Right cardiac atrium (tissue), 5 donors: Measurements from ENCODE around the gene LRP1. TPM values are rescaled to one million over a fixed set of nuclear protein-coding genes. Genes with fewer than 3 reads are reported as not detected.

Experiments used
- ATAC-seq, 2 donors: fragments of 200-7000 bp; cut with Tn5 transposase; one replicate each; pipeline versions ENCODE4 v1.8.0 to v1.9.1; 2020; ENCODE audit warnings: moderate library complexity in 2 of 2, mild to moderate bottlenecking in 1 of 2
- DNase-seq, 3 donors: peaks; one replicate each; pipeline ENCODE4 v3.0.0-alpha.2; 2020
- H3K27ac ChIP-seq: one replicate; pipeline ENCODE4 v1.5.1; 2013; ENCODE audit warnings: mild to moderate bottlenecking, low read length, control low read depth, moderate library complexity
- H3K27me3 ChIP-seq: one replicate; pipeline ENCODE4 v1.6.1; 2013; ENCODE audit not compliant: control insufficient read depth, insufficient read depth
- H3K4me1 ChIP-seq: one replicate; pipeline ENCODE4 v1.6.1; 2013; ENCODE audit warnings: low read length; ENCODE audit not compliant: control insufficient read depth, insufficient read depth
- H3K4me3 ChIP-seq: one replicate; pipeline ENCODE4 v1.5.1; 2013; ENCODE audit warnings: low read length, control low read depth
- H3K9me3 ChIP-seq: one replicate; pipeline ENCODE4 v1.6.1; 2013; ENCODE audit warnings: low read length; ENCODE audit not compliant: control insufficient read depth
- WGBS: extraction: QIAGEN DNeasy Blood & Tissue Kit; methylation state at CpG from one replicate; pipeline ENCODE4 v1.1.7; 2013; 5-methylcytosine and 5-hydroxymethylcytosine counted together
- intact Hi-C, 4 donors: fragments of 100-400 bp; cut with DNase I; formaldehyde crosslinking; loops; one replicate each; pipeline versions ENCODE4 v1.11.0 to v1.14.0; 2022 to 2023
- polyA plus RNA-seq: library from polyadenylated mRNA; stranded (reverse); fragments of 200-250 nt; gene quantifications from one replicate; pipeline ENCODE4 v1.2.3, GENCODE V29; 2013
- total RNA-seq, 4 donors: library from RNA; stranded (reverse); fragmentation: NEBNext Ultra II Directional; extraction: Animal tissue kit (Norgen Biotek cat#: 25700); gene quantifications; one replicate each; pipeline ENCODE4 v1.2.1, GENCODE V29; 2021
- donor health status: healthy with polysubstance abuse.
- donor health status: DM: no; HTN: yes; CAD: no.
- donor health status: DM: no; HTN: no; CAD: no.
- donor health status: DM: no; HTN: yes; CAD: no; lungs with severe emphysema.
- donor health status: DM: yes; HTN: yes; CAD: no.

Gene LRP1
- total and polyA plus RNA-seq, 5 donors: 55.0 to 181 (median 140) TPM

- WGBS: 92% methylated on average over 12 of the region's 12 CpGs
- ATAC-seq (no peak), DNase-seq (peak in 1 of 3 donors; percentile 32)
- peaks cover 6% of the 10 kb centered on the region for H3K4me1 ChIP-seq
- H3K27me3 ChIP-seq: no peaks in the 10 kb centered on the region
- no peak overlapping the region for H3K27ac ChIP-seq
- intact Hi-C loops: no loop called here
- H3K9me3 ChIP-seq: no peaks in the 10 kb centered on the region
- no peak overlapping the region for H3K4me3 ChIP-seq
Observed at GRCh38 chr12:57104292-57104910, 23.9 kb upstream of the LRP1 start.

- H3K27ac ChIP-seq: no peak overlapping the region
- H3K27me3 ChIP-seq: no peaks in the 10 kb centered on the region
- DNase-seq (peak in 2 of 3 donors; percentile 35 to 44), ATAC-seq (no peak)
- no peaks in the 10 kb centered on the region for H3K9me3 ChIP-seq
- WGBS: 93% methylated on average over 14 of the region's 14 CpGs
- peaks cover 8% of the 10 kb centered on the region for H3K4me1 ChIP-seq
- no peak overlapping the region for H3K4me3 ChIP-seq
- intact Hi-C loops: no loop called here
Observed at GRCh38 chr12:57105011-57105753, 23.1 kb upstream of the LRP1 start.

GRCh38 chr12:57106021-57106708 lies 22.1 kb upstream of the LRP1 start:
- intact Hi-C loops: no loop called here
- Histone ChIP-seq H3K4me3 (no peak overlapping the region), H3K27ac (no peak overlapping the region), H3K27me3 (no peaks in the 10 kb centered on the region), H3K4me1 (peaks cover 8% of the 10 kb centered on the region), H3K9me3 (no peaks in the 10 kb centered on the region)
- no peak for ATAC-seq
- 72% methylated on average over 9 of the region's 9 CpGs for WGBS
- peak in 2 of 3 donors; percentile 57 to 61 for DNase-seq

GRCh38 chr12:57107456-57108155 lies 20.7 kb upstream of the LRP1 start:
- peaks cover 8% of the 10 kb centered on the region for H3K4me1 ChIP-seq
- H3K9me3 ChIP-seq: no peaks in the 10 kb centered on the region
- no peak overlapping the region for H3K27ac ChIP-seq
- no peaks in the 10 kb centered on the region for H3K27me3 ChIP-seq
- no peak overlapping the region for H3K4me3 ChIP-seq
- DNase-seq: peak in 2 of 3 donors; percentile 52 to 56
- 47% methylated on average over 7 of the region's 7 CpGs for WGBS
- ATAC-seq: no peak
- intact Hi-C loops: no loop called here

- H3K4me3 ChIP-seq: peak overlapping the region; percentile 56
- WGBS: 54% methylated on average over 7 of the region's 7 CpGs
- peaks cover 8% of the 10 kb centered on the region for H3K4me1 ChIP-seq
- ATAC-seq (no peak), DNase-seq (no peak)
- intact Hi-C loops: loop anchor here in 1 of 4 donors (10.0 kb wide), 1 partner anchor 95 kb away; the partner anchor contains the start of gene TAC3
- no peaks in the 10 kb centered on the region for H3K9me3 ChIP-seq
- H3K27ac ChIP-seq: peak overlapping the region; percentile 100
- no peaks in the 10 kb centered on the region for H3K27me3 ChIP-seq
Observed at GRCh38 chr12:57109207-57110103, 18.8 kb upstream of the LRP1 start.

- peak; percentile 42 to 53 for ATAC-seq
- intact Hi-C loops: loop anchor here in 1 of 4 donors (10.0 kb wide), 1 partner anchor 96 kb away; the partner anchor contains the start of gene TAC3
- Histone ChIP-seq H3K4me1 (peaks cover 8% of the 10 kb centered on the region), H3K27ac (peak overlapping the region; percentile 100), H3K9me3 (no peaks in the 10 kb centered on the region), H3K4me3 (peak overlapping the region; percentile 56), H3K27me3 (no peaks in the 10 kb centered on the region)
- peak; percentile 73 to 94 (median 90) for DNase-seq
- WGBS: 3% methylated on average over 28 of the region's 28 CpGs
Observed at GRCh38 chr12:57110104-57111030, 17.9 kb upstream of the LRP1 start.

GRCh38 chr12:57111031-57111734 lies 17.1 kb upstream of the LRP1 start, which contains the start of gene STAT6:
STAT6 (minus strand) TSS chr12:57111362; CDS start chr12:57108278, 3,084 bp downstream.
- Histone ChIP-seq H3K9me3 (no peaks in the 10 kb centered on the region), H3K27ac (peak within 1 kb of the TSS; percentile 100), H3K4me3 (peak within 1 kb of the TSS; percentile 56), H3K4me1 (peaks cover 8% of the 10 kb centered on the region), H3K27me3 (no peaks in the 10 kb centered on the region)
- ATAC-seq (peak; percentile 85 to 87), DNase-seq (peak; percentile 88 to 94 (median 92))
- under 1% methylated on average over 13 of the region's 13 CpGs for WGBS
- intact Hi-C loops: loop anchor here in 1 of 4 donors (10.0 kb wide), 1 partner anchor 96 kb away; the partner anchor contains the start of gene TAC3

GRCh38 chr12:57112492-57113294 lies 15.6 kb upstream of the LRP1 start:
- no peaks in the 10 kb centered on the region for H3K27me3 ChIP-seq
- peak overlapping the region; percentile 100 for H3K27ac ChIP-seq
- intact Hi-C loops: loop anchor here (1.0 to 10.0 kb wide), 5 partner anchors 42 to 98 kb away; partner anchors contain the start of gene TAC3 (in 1 of the 4)
- H3K4me3 ChIP-seq: peak overlapping the region; percentile 56
- 64% methylated on average over 9 of the region's 9 CpGs for WGBS
- DNase-seq (peak in 1 of 3 donors; percentile 90), ATAC-seq (no peak)
- H3K9me3 ChIP-seq: no peaks in the 10 kb centered on the region
- H3K4me1 ChIP-seq: peaks cover 5% of the 10 kb centered on the region
